Stimulated activated CD4-positive, alpha-beta T cell treated with anti-CD3 and anti-CD28 coated beads, Interleukin-4, amount 100 ng/mL, for 24 hours (primary cell): ENCODE results near the gene ADGRV1.

ENCODE experiments used
- DNase-seq: peaks from one replicate; pipeline ENCODE4 v3.0.0-alpha.2; 2020

ADGRV1 gene

DNA sequence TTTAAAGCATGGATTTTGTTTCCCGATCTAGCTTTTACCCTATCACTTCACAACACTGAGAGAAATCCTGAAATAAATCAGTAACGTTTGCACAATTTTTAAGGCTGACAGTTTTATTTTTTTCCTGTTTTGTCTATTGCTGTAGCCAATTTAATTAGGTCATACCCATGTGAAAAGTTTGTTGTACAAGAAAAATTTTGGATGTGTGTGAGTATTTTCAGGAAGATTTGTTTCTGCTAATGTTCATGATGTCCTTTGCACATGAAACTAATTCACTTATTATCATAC is 586.7 kb downstream of the ADGRV1 start:
- no peak for DNase-seq

DNA sequence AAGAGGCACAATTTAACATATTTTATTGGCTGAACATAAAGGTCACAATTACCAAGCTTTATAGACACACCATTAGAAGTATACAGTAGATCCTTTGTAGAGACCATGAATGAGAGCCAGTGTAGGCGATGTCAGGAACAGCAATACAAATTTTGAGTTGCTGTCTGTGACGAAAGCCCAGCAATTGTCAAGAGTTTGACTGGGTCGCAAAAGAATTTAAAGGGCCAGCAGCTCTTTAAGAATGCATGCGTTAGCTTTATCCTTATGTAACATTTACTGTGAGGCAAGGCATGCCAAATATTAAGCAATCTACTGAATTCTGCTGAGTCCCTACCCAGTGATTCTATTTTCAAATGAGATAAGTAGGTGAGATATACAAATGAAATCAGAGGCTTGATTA is 587.6 kb downstream of the ADGRV1 start:
- no peak for DNase-seq

DNA sequence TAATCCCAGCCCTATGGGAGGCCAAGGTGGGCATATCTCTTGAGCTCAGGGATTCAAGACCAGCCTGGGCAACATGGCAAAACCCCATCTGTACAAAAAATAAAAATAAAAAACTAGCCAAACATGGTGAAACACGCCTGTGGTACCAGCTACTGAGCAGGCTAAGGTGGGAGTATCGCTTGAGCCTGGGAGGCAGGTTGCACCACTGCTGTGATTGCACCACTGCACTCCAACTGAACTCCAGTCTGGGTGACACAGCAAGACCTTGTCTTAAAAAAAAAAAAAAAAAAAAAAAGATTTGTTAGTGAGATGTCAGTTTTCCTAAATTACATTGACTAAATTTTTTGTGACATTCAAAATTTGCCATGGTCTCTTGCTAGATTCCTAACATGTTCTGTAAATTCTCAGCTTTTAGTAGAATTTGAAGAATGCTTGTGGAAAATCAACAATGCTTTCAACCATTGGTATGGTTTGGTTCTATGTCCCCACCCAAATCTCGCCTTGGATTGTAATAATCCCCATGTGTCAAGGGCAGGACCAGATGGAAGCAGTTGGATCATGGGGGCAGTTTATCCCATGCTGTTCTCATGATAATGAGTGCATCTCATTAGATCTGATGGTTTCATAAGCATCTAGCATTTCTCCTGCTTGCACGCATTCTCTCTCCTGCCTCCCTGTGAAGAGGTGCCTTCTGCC is 588.5 kb downstream of the ADGRV1 start:
- DNase-seq: no peak

GRCh38 chr5:91150234-91150633 is 591.6 kb downstream of the ADGRV1 start:
- no peak for DNase-seq

DNA sequence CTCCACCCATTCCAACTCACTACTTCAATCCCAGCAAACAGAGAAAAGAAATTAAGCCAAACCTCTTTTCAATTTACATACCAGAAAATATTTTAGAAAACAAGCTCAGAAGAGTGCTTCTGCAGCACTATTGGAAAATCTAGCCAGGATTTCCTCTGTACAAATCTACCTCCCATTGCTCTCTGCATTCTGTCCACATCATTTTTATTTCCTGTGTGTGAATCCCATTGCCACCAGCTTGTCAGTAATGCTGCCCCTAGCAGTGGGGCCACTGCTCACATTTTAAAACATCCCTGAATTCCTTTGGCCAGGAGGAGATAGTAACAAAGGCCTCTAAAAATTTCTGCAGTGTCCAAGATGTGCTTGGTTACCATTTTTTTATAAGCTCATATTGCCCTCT is 592.0 kb downstream of the ADGRV1 start:
- no peak for DNase-seq

GRCh38 chr5:91151947-91152346 is 593.4 kb downstream of the ADGRV1 start:
- no peak for DNase-seq

DNA sequence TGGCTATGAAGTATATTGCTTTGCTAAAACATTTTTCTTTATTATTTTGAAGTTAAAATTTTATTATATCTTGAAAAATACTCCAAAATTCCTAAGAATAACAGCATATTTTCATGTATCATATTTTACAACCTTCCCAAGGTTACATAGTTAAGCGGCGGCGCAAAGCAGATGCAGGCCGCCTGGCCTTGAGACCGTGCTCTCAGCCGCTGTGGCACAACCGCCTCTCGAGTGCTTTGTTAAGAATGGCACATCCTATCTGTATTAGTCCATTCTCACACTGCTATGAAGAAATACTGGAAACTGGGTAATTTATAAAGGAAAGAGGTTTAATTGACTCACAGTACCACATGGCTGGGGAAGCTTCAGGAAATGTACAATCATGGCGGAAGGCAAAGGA is 595.7 kb downstream of the ADGRV1 start:
- no peak for DNase-seq

DNA sequence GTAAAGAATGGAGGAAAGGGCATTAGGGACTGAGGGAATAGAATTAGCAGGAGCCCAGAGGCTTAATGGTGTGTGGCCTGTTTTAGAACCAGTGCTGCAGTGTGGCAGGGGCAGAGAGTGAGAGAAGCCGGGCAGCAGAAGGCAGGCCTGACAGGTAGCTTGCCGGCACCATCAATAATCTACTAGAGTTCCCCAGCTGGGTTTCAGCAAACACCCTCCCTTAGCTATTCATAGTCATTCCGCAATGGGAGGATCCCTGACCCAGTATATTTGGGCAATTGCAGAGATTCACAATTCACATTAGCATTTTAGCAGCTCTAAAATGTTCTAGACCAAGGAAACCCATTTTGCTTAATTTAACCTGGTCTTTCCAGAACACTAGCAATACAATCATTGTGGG is 596.7 kb downstream of the ADGRV1 start:
- DNase-seq: no peak

- DNase-seq: no peak
Observed at GRCh38 chr5:91156242-91156641, 597.6 kb downstream of the ADGRV1 start.

DNA sequence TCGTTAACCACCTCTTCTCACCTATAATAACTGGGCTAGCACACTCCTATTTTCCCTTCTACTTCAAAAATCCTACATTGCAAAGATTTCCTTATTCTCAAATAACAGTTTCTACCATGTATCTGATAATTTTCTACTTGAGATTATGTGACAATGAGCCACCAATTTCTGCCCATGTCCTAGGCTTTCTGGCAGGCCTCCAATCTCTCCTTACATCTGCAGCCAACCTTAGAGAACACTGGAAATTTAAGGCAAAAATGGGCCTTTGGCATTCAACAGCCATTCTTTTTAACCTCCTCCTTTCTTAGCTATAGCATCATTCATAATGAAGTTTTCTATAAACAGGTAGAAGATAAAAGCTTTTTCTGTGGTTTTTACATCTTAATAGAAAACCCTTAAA is 599.4 kb downstream of the ADGRV1 start:
- DNase-seq: no peak

- DNase-seq: no peak
Observed at GRCh38 chr5:91159647-91160046, 601.0 kb downstream of the ADGRV1 start.

DNA sequence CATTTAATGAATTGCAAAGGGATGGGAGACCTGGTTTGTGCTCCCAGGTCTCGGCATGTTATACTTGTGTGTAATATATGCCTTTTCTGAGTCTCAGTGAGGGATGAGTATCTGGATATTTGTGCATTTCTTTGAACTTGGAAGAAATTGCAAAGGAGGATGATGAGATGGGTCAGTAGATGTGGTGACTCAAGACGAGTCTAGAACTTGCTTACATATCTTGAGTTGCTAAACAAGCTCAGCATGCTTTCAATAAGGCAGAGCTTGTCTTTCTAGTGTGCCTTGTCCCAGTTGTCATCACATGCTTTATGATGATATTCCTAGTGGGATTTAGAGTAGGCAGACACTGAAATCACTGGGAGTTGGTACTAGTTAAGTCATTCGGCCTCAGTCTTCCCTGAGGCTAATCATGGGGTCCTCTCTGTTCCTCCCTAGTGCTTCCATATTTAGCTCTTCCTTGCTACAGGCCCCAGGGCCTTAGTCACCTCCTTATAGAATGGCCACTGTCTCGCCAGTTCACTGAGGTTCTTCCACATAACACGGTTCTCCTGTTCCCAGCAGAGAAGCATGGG is 602.2 kb downstream of the ADGRV1 start:
- DNase-seq: no peak

GRCh38 chr5:91162534-91163381 is 604.2 kb downstream of the ADGRV1 start:
- peak; percentile 76 for DNase-seq

DNA sequence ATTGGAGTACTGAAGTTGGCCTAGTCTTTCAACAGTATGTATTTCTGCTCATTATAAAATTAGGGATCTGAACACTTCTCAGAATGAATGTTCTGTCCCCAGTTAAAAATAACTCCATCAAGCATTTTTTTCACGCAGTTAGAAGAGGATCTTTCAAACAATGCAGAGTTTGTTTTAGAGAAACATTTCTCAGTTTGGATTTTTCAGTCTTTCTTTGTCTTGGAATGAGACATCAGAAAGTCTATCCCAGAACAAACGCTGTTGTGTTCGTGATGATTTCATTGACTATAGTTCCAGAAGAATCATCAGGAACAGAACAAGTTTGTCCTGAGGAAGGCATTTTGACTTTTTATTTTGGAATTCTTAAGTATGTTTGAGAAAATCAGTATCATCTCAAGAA is 605.8 kb downstream of the ADGRV1 start:
- DNase-seq: no peak

GRCh38 chr5:91166059-91166807 is 607.6 kb downstream of the ADGRV1 start:
- no peak for DNase-seq

GRCh38 chr5:91168859-91169258 is 610.3 kb downstream of the ADGRV1 start:
- no peak for DNase-seq

- no peak for DNase-seq
Observed at GRCh38 chr5:91170266-91170665, 611.7 kb downstream of the ADGRV1 start.

DNA sequence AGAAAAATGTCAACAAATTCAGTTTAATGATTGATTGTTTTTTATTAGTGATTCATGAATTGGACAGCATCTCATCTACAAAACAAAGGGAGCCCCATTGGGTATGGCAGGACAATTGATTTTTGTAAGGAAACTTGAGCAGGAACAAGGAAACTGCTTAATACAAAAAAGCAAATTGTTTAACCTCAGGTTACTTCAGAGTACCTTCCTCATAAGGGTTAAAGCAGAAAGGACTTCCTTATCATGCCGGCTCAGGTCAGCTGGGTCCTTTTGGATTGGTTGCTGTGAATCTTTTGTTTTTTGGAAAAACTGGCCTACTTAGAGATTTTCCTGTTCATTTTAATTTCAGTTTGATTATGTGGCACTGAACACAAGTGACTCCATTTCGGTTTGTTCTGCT is 612.7 kb downstream of the ADGRV1 start:
- DNase-seq: no peak

DNA sequence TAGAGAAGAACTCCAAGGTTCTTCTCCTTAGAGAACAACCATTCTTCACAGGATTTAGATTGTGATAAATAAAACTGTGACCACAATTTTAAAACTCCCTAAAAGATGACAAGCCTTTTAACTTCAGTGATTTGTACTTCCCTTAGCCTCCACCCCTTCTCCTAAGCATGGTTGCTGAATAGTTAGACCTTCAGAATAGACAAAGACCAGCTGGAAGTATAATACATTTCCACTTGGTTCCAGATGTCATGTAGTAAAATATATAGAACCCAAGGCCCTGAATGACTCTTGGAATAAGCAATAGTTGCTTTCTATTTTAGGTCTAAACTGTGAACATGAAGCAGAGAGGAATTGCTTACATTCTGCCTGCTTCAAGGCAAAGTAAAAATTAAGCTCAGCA is 615.8 kb downstream of the ADGRV1 start:
- no peak for DNase-seq

DNA sequence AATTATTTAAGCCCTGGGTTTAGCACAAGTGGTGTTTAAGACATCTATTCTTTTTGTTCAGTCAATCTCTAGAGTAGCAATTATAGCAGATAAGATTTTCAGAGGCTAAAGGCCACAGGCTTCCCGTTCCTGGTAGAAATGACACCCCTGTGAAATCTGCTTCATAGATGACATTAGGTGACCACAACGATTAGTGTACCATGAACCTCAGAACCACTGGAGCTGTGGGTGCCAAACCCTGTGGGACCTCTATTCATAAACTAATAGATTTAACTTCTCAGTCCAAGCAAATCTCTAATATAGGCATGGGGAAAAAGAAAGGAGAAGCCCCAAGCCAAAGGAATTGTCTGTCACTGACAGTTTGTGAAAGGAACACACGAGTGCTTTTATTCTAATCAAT is 617.1 kb downstream of the ADGRV1 start:
- DNase-seq: no peak

GRCh38 chr5:91176288-91177016 is 617.9 kb downstream of the ADGRV1 start:
- no peak for DNase-seq

DNA sequence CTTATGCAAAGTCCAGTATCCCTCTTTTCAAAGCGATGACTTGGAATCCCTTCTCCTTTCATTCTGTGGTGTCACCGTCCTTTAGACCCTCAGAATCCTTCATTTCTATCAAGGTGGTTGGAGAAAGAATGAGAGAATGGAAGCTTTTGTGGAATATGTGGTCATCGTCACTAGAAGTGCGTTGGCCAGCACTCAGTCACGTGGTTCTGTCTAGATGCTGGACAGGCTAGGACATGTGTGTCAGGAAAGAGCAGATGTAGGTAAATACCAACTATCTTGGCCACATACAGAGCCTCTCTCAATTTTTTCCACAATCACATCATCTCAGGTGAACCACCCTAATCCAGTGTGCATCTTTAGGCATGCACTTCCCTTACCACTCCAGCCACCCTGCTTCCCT is 618.5 kb downstream of the ADGRV1 start:
- DNase-seq: no peak

GRCh38 chr5:91177639-91178038 is 619.0 kb downstream of the ADGRV1 start:
- DNase-seq: no peak
